Activated naive CD4-positive, alpha-beta T cell treated with anti-CD3 and anti-CD28 coated beads, Interleukin-2, amount 50 U/mL, for 24 hours (primary cell): ENCODE results near the gene SPIN1.
"Not testable (repeated sequence)": the region's sequence is repeated elsewhere in the genome, so short reads cannot be mapped to it uniquely, and the experiment has no call there.

Source experiments
- H3K27ac Mint-ChIP-seq: one replicate; pipeline ENCODE4 v1.8.0; 2021; ENCODE audit warnings: mild to moderate bottlenecking, mixed read lengths
- H3K27me3 Mint-ChIP-seq: one replicate; pipeline ENCODE4 v1.8.0; 2021; ENCODE audit warnings: mixed read lengths
- H3K36me3 Mint-ChIP-seq: one replicate; pipeline ENCODE4 v1.8.0; 2021; ENCODE audit warnings: mixed read lengths
- H3K4me1 Mint-ChIP-seq: one replicate; pipeline ENCODE4 v1.8.0; 2021; ENCODE audit warnings: mixed read lengths
- H3K4me3 Mint-ChIP-seq: one replicate; pipeline ENCODE4 v1.8.0; 2021; ENCODE audit warnings: mild to moderate bottlenecking, mixed read lengths
- H3K9me3 Mint-ChIP-seq: one replicate; pipeline ENCODE4 v1.8.0; 2021; ENCODE audit warnings: mixed read lengths

Gene SPIN1

GRCh38 chr9:88380118-88380517 lies 8.1 kb upstream of the SPIN1 start:
- no peaks in the 10 kb centered on the region for H3K4me1 Mint-ChIP-seq
- H3K4me3 Mint-ChIP-seq = no peak overlapping the region
- H3K36me3 Mint-ChIP-seq = peaks cover 1% of the 10 kb centered on the region
- H3K27me3 Mint-ChIP-seq = peaks cover 1% of the 10 kb centered on the region
- H3K27ac Mint-ChIP-seq = no peak overlapping the region
- no peaks in the 10 kb centered on the region for H3K9me3 Mint-ChIP-seq

GRCh38 chr9:88381322-88381721 lies 6.9 kb upstream of the SPIN1 start:
- not testable (repeated sequence) for H3K4me3 Mint-ChIP-seq, H3K36me3 Mint-ChIP-seq, H3K9me3 Mint-ChIP-seq, H3K27ac Mint-ChIP-seq, H3K4me1 Mint-ChIP-seq, H3K27me3 Mint-ChIP-seq

GRCh38 chr9:88383176-88383575 lies 5.1 kb upstream of the SPIN1 start:
- H3K36me3 Mint-ChIP-seq = no peaks in the 10 kb centered on the region
- no peaks in the 10 kb centered on the region for H3K9me3 Mint-ChIP-seq
- no peak overlapping the region for H3K27ac Mint-ChIP-seq
- no peaks in the 10 kb centered on the region for H3K27me3 Mint-ChIP-seq
- no peak overlapping the region for H3K4me3 Mint-ChIP-seq
- peaks cover 8% of the 10 kb centered on the region for H3K4me1 Mint-ChIP-seq

GRCh38 chr9:88386137-88386536 lies 2.1 kb upstream of the SPIN1 start:
- H3K4me1 Mint-ChIP-seq = peaks cover 20% of the 10 kb centered on the region
- H3K36me3 Mint-ChIP-seq, H3K27me3 Mint-ChIP-seq, H3K9me3 Mint-ChIP-seq, H3K4me3 Mint-ChIP-seq, H3K27ac Mint-ChIP-seq: not testable (repeated sequence)

- H3K4me1 Mint-ChIP-seq = peaks cover 21% of the 10 kb centered on the region
- H3K9me3 Mint-ChIP-seq = no peaks in the 10 kb centered on the region
- H3K4me3 Mint-ChIP-seq = peak overlapping the region; percentile 90
Observed at GRCh38 chr9:88387036-88387551, 1.1 kb upstream of the SPIN1 start.

GRCh38 chr9:88387552-88388202 lies 567 bp upstream of the SPIN1 start:
- H3K9me3 Mint-ChIP-seq = no peaks in the 10 kb centered on the region
- peaks cover 2% of the 10 kb centered on the region for H3K36me3 Mint-ChIP-seq
- no peaks in the 10 kb centered on the region for H3K27me3 Mint-ChIP-seq
- H3K27ac Mint-ChIP-seq = peak overlapping the region; percentile 82
- H3K4me1 Mint-ChIP-seq = peaks cover 26% of the 10 kb centered on the region
- H3K4me3 Mint-ChIP-seq = peak overlapping the region; percentile 90

More at GRCh38 chr9:88387036-88387551, 1.1 kb upstream of the SPIN1 start:
- H3K27me3 Mint-ChIP-seq = no peaks in the 10 kb centered on the region
- H3K27ac Mint-ChIP-seq = peak overlapping the region; percentile 82
- H3K36me3 Mint-ChIP-seq = peaks cover 2% of the 10 kb centered on the region

GRCh38 chr9:88388886-88389605 lies 802 bp downstream of the SPIN1 start:
- peak overlapping the region; percentile 94 for H3K4me3 Mint-ChIP-seq
- H3K9me3 Mint-ChIP-seq = no peaks in the 10 kb centered on the region
- peak overlapping the region; percentile 97 for H3K27ac Mint-ChIP-seq
- H3K27me3 Mint-ChIP-seq = no peaks in the 10 kb centered on the region
- peaks cover 32% of the 10 kb centered on the region for H3K4me1 Mint-ChIP-seq
- peaks cover 2% of the 10 kb centered on the region for H3K36me3 Mint-ChIP-seq

GRCh38 chr9:88390371-88390990 lies 2.2 kb downstream of the SPIN1 start:
- Mint-ChIP-seq H3K27me3 (no peaks in the 10 kb centered on the region), H3K36me3 (peaks cover 2% of the 10 kb centered on the region), H3K27ac (no peak overlapping the region), H3K4me1 (peaks cover 36% of the 10 kb centered on the region), H3K9me3 (no peaks in the 10 kb centered on the region), H3K4me3 (peak overlapping the region; percentile 33)

- no peak overlapping the region for H3K27ac Mint-ChIP-seq
Observed at GRCh38 chr9:88391236-88391635, 3.0 kb downstream of the SPIN1 start.

GRCh38 chr9:88391921-88392320 lies 3.7 kb downstream of the SPIN1 start:
- peaks cover 2% of the 10 kb centered on the region for H3K36me3 Mint-ChIP-seq
- H3K27me3 Mint-ChIP-seq = no peaks in the 10 kb centered on the region
- H3K9me3 Mint-ChIP-seq = no peaks in the 10 kb centered on the region
- peaks cover 36% of the 10 kb centered on the region for H3K4me1 Mint-ChIP-seq
- H3K4me3 Mint-ChIP-seq = no peak overlapping the region
- H3K27ac Mint-ChIP-seq = no peak overlapping the region

More at GRCh38 chr9:88391236-88391635, 3.0 kb downstream of the SPIN1 start:
- H3K4me1 Mint-ChIP-seq = peaks cover 36% of the 10 kb centered on the region
- H3K9me3 Mint-ChIP-seq = no peaks in the 10 kb centered on the region
- H3K27me3 Mint-ChIP-seq = no peaks in the 10 kb centered on the region
- H3K36me3 Mint-ChIP-seq = peaks cover 2% of the 10 kb centered on the region
- no peak overlapping the region for H3K4me3 Mint-ChIP-seq

- Mint-ChIP-seq H3K9me3 (no peaks in the 10 kb centered on the region), H3K4me3 (no peak overlapping the region), H3K27ac (no peak overlapping the region)
Observed at GRCh38 chr9:88392549-88392948, 4.3 kb downstream of the SPIN1 start.

GRCh38 chr9:88396836-88397577 lies 8.8 kb downstream of the SPIN1 start:
- Mint-ChIP-seq H3K4me3 (no peak overlapping the region), H3K27ac (no peak overlapping the region), H3K27me3 (no peaks in the 10 kb centered on the region), H3K4me1 (peaks cover 38% of the 10 kb centered on the region), H3K9me3 (no peaks in the 10 kb centered on the region), H3K36me3 (peaks cover 2% of the 10 kb centered on the region)

More at GRCh38 chr9:88392549-88392948, 4.3 kb downstream of the SPIN1 start:
- Mint-ChIP-seq H3K36me3 (peaks cover 2% of the 10 kb centered on the region), H3K4me1 (peaks cover 34% of the 10 kb centered on the region), H3K27me3 (no peaks in the 10 kb centered on the region)

GRCh38 chr9:88398016-88398415 lies 9.8 kb downstream of the SPIN1 start:
- Mint-ChIP-seq H3K4me3 (no peak overlapping the region), H3K27me3 (no peaks in the 10 kb centered on the region), H3K27ac (no peak overlapping the region), H3K36me3 (peaks cover 7% of the 10 kb centered on the region), H3K4me1 (peaks cover 35% of the 10 kb centered on the region), H3K9me3 (no peaks in the 10 kb centered on the region)

- no peak overlapping the region for H3K4me3 Mint-ChIP-seq
- H3K4me1 Mint-ChIP-seq = peaks cover 32% of the 10 kb centered on the region
- H3K9me3 Mint-ChIP-seq = no peaks in the 10 kb centered on the region
- H3K36me3 Mint-ChIP-seq = peaks cover 12% of the 10 kb centered on the region
- no peak overlapping the region for H3K27ac Mint-ChIP-seq
- no peaks in the 10 kb centered on the region for H3K27me3 Mint-ChIP-seq
Observed at GRCh38 chr9:88399966-88400365, 11.7 kb downstream of the SPIN1 start.

GRCh38 chr9:88403340-88403739 lies 15.1 kb downstream of the SPIN1 start:
- H3K27ac Mint-ChIP-seq = no peak overlapping the region
- H3K4me3 Mint-ChIP-seq = no peak overlapping the region
- peaks cover 27% of the 10 kb centered on the region for H3K4me1 Mint-ChIP-seq
- no peaks in the 10 kb centered on the region for H3K27me3 Mint-ChIP-seq
- H3K9me3 Mint-ChIP-seq = no peaks in the 10 kb centered on the region
- peaks cover 15% of the 10 kb centered on the region for H3K36me3 Mint-ChIP-seq
